HG03575 (cell line): Measurements from ENCODE around the gene U2AF2.
"Not testable (repeated sequence)": the region's sequence is repeated elsewhere in the genome, so short reads cannot be mapped to it uniquely, and the experiment has no call there.

Experiments
- ATAC-seq: cut with Tn5 transposase; IDR thresholded peaks from one replicate; pipeline ENCODE4 v1.9.1; 2021; ENCODE audit not compliant: unreplicated experiment, insufficient number of reproducible peaks, low FRiP score; ENCODE audit errors: extremely low read depth

U2AF2 gene

GRCh38 chr19:55694656-55695491 lies 40.0 kb downstream of the U2AF2 start:
- no peak for ATAC-seq

DNA sequence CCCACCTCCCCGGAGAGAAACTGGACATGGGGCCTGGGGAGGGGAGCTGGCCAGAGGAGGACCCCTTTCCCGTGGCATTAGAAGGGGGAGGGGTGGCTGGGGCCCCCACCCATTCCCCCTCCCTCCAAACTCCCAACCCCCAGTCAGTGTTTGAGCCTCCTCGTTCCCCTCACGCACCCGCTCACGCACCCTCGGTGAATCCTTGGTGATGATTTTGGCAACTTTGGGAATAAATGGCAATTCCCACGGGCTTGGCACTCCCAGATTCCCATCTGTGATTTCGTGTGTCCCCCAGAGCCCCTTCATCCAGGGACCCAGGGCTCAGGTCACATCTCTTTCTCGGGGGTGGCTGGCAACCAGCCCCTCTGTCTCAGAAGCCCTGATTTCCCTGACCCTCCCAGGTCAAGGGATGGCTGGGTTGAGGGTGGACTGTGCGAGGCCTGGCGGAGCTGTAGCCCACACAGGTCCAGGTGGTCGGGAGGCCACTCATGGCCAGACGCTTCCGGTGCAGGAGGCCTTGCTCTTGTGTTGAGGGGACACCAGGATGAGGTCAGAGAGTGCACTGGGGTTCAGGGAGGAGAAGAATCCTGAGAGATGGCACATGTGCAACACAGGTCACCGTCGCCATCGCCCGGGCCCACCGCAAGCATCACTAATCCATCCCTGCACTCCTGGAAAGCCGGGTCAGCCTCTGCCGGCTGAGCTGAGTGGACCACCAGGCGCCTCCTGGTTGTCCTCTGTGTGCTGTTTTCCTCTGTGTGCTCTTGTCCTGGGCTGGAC lies 40.9 kb downstream of the U2AF2 start:
- no peak for ATAC-seq

GRCh38 chr19:55696301-55697068 lies 41.6 kb downstream of the U2AF2 start:
- no peak for ATAC-seq

- ATAC-seq = no peak
Measured at GRCh38 chr19:55697069-55697440, 42.2 kb downstream of the U2AF2 start.

DNA sequence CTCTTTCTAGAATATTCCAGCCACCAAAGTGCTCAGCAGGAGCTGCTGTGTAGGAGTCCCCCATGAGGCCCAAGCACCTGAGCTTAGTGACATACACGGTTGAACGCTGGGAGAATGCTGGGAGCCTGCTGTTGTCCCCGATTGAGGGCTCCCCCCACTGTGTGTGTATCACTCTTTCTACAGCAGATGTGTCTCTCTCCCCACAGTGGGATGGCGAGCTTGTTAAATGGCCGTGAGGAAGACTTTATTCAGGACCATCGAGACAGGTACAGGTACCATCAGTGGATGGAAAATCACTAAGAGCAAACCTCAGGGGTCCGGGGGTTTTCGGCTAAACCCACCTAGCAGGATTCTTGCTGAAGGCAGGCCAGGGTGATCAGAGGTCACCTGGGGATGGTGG lies 42.9 kb downstream of the U2AF2 start:
- ATAC-seq = no peak

DNA sequence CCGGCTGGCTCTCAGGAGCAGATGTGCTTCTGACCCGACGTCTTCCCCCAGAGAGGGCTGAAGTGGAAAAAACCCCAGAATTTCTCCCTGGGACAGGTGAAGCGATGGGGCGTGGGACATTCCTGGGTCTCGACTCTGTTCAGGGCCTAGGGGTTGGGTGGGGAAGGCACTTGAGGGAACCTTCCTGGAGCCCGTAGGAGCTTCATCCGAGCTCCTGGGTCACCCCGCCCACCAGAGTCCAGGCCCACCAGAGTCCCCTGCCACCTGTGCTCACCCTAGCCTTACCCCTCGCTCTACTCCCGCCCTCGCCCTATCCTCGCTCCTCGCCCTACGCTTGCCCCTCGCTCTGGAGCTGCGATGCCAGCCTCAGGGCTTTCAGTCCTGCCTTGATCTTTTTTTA lies 43.4 kb downstream of the U2AF2 start:
- no peak for ATAC-seq

DNA sequence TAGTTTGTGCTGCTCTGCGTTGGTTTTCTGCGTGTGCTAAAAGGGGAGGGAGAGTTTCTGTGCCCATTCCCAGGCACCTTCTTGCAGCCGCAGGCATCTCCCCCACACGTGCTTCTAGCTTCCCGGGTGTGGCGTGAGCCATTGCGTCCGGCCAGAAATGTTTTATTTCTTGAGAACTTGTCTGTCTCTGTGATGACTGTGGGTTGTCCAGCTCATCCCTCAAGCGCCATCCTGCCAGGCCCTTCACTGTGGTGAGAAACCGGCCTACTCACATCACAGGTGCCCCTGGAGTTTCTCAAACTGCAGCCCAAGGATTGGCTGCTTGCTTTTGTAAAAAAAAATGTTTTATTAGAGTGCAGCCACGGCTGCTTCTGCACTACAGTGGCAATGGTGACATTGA lies 44.4 kb downstream of the U2AF2 start:
- ATAC-seq = no peak

GRCh38 chr19:55700813-55701212 lies 46.0 kb downstream of the U2AF2 start:
- ATAC-seq = no peak

GRCh38 chr19:55702131-55702627 lies 47.3 kb downstream of the U2AF2 start:
- ATAC-seq = no peak

DNA sequence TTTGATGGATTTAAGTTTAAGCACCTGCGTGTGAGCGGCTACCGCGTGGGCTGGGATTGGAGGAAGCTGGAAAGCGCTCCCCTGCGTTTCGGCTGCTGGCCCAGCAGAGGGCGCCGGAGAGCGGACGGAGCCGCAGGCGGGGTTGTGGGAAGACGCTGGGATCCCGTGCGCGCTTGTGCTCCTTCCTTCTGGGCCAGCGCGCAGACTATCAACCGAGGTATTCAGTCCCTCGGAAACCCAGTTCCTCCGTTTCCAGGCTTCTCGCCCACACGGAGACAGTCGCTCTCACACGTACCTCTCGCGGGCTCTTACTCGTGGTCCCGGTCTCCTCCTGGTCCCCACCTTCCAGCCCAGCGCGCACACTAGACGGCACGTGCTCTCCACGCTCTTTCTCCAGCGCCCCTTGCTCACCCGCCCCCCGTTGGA lies 49.0 kb downstream of the U2AF2 start:
- no peak for ATAC-seq

DNA sequence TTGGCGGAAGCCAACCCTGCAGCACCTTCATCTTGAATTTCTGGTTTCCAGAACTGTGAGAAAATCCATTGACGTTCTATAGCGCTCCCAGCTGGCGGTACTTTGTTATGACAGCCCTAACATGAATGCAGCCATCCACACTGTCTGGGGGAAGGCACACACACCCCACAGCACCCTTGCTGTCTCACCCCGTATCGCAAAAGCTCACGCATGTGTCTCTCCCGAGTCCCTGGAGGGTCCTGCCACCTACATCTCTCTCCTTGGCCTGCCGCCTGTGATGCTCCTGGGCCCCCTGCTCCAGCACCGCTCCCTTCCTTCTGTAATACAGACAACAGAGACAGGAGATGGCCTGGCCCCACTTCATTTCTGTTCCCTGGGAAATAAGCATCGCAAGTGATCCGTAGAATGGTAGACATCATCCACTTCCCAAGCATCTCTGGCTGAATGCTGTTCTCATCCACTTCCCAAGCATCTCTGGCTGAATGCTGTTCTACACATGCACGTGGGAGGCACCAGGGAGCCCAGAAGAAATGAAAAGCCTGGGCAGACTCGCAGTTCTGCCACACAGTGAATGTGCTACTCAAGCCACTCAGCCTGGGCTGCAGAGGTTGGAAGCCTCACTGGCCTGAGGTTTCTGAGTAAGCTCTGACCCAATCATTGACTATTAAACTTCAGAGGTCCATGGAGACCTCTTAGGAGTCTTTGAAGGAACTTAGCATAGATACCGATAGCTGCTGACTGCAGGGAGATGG lies 49.8 kb downstream of the U2AF2 start:
- no peak for ATAC-seq

DNA sequence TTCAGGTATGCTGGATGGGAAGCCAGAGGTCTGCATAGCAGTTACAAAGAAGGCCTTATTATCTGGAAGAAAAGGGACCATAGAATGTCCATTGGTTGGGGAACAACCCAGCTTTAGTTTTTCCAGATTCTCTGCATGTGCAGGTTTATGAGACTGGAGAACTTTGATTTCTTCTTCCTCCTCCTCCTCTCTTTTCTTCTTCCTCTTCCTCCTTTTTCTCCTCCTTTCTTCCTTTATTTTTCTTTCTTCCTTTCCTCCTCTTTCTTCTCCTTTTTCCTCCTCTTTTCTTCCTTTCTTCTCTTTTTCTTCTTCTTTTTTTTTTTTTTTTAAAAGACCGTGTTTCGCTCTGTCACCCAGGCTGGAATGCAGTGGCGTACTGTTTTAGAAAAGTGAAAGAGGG lies 51.1 kb downstream of the U2AF2 start:
- ATAC-seq = no peak

DNA sequence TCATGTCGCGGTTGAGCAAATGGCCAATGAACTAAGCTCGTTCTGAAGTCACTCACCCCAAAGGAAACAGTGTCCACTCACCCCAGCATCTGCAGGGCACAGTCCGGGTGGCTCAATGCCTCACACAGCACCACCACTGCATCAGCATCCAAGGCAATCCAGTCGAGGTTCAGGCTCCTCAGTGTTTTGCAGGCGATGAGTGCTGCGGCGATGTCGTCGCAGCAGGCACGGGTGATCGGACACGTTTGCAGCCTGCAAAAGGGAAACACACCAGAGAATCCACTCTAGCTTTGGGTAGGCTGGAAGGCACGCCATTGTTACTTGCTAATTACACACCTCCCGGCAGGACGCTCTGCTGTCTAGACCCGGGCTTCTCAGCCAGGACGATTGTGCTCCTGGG lies 56.9 kb downstream of the U2AF2 start:
- no peak for ATAC-seq

DNA sequence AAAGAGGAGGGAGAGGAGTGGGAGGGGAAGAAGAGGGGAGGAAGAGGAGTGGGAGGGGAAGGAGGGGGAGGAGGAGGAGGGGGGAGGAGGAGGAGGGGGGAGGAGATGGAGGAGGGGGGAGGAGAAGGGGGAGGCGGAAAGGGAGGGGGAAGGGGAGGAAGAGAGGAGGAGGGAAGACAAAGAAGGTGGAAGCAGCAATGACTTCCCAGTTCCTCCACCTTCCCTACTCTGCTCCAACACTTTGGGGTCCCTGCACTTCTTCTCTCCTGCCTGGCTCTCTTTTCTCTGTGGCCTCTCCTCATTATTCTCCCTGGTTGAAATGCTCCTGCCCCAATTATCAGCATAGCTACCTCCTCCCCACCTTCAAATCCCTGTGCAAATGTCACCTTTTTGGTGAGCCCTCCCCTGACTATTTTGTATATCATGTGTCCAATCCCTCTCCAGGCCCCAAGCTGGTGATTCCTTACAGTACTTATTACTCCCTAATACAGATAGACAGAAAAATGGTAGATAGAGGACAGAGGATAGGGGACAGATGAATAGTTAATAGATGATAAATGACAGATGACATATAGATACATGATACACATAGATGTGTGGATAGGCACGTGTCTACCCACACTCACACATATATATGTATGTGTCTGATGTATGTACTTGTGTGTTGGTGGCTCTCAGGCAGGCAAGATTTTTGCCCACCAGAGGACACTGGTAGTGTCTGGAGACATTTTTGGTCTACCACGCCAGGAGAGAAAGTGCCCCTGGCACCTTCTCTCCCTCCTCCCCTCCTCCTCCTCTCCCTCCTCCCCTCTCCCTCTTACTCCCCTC lies 58.2 kb downstream of the U2AF2 start:
- ATAC-seq = no peak

GRCh38 chr19:55716531-55716930 lies 61.7 kb downstream of the U2AF2 start:
- ATAC-seq = no peak

DNA sequence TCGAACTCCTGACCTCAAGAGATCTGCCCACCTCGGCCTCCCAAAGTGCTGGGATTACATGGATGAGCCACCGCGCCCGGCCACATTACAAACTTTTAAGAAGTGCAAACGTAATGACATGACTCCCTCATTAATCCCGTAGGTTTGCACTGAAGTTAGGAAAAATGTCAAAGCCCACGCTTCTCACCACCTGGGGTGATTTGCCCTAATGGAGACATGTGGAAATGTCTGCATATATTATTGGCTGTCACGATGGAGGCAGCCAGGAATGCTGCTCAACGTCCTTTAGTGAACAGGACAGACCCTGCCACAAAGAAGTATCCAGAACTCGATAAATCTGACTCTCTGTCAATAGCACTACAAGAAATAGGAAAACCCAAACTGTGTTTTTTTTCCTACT lies 62.4 kb downstream of the U2AF2 start:
- no peak for ATAC-seq

GRCh38 chr19:55717879-55718711 lies 63.3 kb downstream of the U2AF2 start:
- not testable (repeated sequence) for ATAC-seq
